LNCAP (cell line): ENCODE data around the gene DNAJC7.

Experiments
- TF ChIP-seq, protein P1 (sequence below): fragments of 450-650 bp; IDR thresholded peaks from 2 replicates; pipeline ENCODE4 v1.5.1; 2017; ENCODE audit warnings: mild to moderate bottlenecking

Gene DNAJC7

DNA sequence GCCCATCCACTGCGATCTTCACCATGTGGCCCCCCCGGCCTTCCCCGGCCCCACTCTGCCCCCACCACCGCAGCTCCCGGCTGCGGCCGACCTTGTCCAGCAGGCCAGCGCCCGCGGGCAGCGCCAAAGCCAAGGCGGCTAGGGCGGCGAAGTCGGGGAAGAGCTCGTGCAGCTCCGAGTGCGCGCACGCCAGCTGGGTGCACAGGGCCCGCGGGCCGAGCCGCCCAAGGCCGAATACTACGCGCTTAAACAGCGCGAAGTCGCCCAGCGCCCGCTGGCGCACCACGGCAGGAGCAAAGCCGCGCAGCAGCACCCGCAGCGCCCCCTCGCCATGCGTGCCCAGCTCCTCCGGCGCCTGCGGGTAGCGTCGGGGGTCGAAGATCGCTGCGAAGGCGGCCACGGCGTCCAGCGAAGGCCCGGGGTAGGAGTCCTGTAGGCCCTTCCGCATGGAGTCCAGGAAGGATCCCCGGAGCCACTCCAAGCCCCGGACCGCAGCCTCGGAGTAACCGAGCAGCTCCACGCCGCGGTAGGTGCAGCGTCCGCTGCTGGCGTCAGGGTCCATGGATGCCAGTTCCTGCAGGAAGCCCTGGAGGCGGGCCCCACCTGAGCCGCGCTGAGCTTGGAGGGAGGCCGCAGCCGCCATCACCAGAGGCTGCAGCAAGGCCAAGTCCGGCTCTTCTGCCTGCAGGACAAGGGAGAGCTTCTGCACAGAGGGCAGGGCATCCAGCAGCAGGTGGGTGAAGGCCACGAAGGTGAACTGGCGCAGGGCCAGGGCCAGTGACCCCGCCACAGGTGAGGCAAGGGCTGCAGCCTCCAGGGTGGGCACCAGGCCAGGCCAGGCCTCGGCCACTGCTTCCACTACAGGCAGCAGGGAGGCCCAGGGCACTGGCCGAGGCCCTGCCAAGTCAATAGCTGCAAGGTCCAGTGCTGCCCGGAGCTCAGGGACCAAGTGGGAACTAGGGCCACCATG, 22.8 kb upstream of the DNAJC7 start:
- TF ChIP-seq, protein P1, sequence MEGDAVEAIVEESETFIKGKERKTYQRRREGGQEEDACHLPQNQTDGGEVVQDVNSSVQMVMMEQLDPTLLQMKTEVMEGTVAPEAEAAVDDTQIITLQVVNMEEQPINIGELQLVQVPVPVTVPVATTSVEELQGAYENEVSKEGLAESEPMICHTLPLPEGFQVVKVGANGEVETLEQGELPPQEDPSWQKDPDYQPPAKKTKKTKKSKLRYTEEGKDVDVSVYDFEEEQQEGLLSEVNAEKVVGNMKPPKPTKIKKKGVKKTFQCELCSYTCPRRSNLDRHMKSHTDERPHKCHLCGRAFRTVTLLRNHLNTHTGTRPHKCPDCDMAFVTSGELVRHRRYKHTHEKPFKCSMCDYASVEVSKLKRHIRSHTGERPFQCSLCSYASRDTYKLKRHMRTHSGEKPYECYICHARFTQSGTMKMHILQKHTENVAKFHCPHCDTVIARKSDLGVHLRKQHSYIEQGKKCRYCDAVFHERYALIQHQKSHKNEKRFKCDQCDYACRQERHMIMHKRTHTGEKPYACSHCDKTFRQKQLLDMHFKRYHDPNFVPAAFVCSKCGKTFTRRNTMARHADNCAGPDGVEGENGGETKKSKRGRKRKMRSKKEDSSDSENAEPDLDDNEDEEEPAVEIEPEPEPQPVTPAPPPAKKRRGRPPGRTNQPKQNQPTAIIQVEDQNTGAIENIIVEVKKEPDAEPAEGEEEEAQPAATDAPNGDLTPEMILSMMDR: no peak

DNA sequence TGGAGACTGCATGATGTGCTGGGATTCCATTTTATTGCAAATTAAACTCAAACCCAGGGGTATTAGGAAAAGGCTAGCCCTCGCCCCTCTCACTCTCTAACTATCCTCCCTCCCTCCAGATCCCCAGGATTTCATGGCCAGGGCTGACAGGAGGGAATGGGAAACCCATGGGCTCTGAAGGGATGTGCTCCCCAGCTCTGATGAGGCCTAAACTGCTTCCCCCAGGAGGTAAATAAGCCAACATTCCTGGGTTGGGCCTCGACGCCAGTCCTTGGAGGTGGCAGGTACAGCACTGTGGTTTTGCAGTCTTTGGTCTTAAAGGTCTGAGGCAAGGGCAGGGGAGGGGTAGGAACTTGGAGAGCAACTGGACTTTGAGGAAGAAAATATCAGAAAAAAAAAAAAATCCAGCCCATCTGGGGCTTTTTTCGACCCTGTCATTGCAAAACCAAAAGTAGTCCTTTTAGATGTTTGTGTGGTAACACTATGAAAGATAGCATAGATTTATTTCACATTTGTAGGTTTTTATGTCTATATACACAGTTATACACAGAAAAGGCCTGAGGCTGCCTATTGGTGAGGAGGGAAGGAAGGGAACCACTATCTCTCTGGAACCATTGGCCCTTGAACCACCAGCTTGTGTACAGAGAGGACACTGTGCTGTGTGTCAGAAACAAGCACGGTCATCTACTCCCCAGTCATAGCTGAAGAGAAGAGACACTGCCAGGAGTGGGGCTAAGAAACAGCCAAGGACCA, 21.2 kb upstream of the DNAJC7 start:
- TF ChIP-seq, protein P1: no peak

DNA sequence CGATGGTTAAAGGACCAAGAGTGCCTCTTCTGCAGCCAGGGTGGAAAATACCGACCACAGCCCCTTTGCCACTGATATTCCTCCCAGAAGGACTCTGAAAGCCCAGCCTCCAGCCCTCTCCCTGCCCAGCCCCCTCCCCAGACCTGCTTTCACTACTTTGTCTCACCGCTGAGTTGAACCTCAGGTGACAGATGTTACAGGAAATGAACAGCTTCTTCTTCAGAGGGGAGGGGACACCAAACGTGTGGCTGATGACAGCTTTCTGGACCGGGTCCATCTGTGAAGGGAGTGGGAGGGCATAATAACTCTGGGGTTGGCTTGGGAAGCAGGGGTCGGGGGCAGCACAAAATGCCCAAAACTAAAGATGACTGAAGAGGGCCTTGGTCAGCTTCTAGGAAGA, 16.8 kb upstream of the DNAJC7 start:
- TF ChIP-seq, protein P1: no peak

DNA sequence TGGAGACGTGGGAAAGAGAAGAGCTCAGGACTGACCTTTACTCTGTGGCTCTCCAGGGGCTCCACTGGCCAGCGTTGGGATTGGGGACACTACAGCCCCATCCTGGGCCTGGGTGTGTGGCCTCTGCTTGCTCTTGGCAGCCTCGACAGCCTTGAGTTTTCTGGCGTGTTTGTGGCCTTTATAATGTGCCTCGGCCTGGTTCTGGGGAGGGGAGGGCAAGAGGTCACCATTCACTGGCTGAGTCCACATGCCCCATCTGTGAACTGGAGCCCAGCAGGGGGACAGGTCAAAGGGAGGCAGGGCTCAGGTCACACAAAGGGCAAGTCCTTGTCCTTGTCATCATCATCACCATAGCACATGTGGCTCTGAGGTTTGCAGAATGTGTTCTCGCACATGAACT, 14.3 kb upstream of the DNAJC7 start:
- TF ChIP-seq, protein P1: no peak

DNA sequence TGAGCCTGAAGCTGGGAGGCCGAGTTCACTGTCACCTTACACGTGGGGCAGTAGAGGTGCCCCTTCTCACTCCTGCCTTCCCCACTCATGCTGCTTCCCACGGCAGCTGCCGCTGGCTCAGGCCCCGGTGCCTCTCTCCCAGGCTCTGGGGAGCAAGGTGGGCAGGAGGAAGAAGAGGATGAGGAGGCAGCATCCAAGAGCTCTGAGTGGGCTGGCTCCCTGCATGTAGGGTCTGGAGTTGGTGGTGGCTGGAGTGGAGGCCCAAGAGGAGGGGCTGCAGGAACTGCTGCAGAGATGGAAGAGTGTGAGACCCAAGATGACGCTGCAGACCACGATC, 11.5 kb upstream of the DNAJC7 start:
- TF ChIP-seq, protein P1: no peak

DNA sequence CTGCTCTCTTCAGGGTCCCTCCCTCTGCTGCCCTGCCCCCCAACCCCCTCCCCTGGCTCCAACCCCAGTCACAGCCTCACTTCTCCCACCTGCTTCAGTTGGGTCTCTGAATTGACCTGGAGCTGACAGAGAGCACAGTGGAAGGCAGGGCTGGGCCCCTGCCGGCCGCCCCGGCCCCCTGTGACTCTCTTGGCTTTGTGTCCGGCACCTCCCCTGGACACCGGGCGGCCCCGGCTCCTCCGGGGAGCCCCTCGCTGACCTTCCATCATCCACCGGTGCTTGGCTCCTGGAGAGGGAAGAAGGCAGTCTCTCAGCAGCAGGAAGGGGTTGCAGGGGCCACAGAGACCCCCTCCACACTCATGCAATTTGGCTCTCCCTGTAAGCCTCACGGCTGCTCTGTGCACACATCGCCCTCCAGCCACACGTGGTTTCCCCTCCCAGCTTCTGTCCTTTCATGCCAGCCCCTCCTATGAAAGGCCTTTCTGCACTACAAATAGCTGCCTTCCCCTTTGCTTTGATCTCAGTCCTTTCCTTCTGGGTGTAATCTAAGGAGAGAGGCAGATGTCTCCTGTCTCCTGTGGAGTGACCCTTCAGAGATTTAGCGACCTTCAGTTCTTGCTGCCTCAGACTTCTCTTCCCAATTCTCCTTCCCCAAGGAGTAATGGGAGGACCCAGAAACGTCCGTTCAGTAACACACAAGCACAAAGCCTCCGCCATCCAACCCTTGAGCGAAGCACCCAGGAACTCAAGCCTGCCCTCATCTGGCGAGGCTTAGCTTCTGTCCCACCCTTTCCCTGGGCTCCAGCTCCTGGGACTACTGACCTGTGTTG, 10.9 kb upstream of the DNAJC7 start:
- TF ChIP-seq, protein P1: no peak

DNA sequence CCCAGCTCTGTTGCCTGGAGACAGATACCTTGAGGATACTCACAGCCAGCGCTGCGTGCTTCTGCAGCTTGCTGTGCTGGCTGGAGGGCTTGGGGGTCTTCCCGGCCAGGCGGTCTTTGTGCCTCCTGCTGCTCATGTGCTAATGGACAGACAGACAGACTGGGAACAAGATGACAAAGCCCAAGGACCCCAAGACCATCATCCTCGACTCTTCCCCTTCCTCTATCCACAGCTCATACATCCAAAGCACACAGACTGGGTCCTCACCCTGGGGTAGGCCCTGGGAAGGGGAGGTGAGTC, 10.3 kb upstream of the DNAJC7 start:
- TF ChIP-seq, protein P1: no peak
